Activated CD4-positive, alpha-beta T cell treated with anti-CD3 and anti-CD28 coated beads, Interleukin-2, Interleukin-6, amounts not matched to agents 100 ng/mL and 50 ng/mL, durations not matched to agents 16 hours and 8 hours (primary cell): ENCODE results near the gene MT1X.
A peak's percentile ranks its signal among the peaks of the same experiment; 100 is the strongest.

Experiments
- DNase-seq: peaks from one replicate; pipeline ENCODE4 v3.0.0-alpha.2; 2020

The MT1X gene

GRCh38 chr16:56679818-56680217 is 2.5 kb upstream of the MT1X start:
- peak; percentile 38 for DNase-seq

GRCh38 chr16:56682703-56683397 is 580 bp downstream of the MT1X start:
- DNase-seq, result peak; percentile 14

GRCh38 chr16:56683424-56684172 is 1.3 kb downstream of the MT1X start:
- DNase-seq, result no peak

GRCh38 chr16:56684256-56684925 is 2.1 kb downstream of the MT1X start:
- DNase-seq, result no peak

GRCh38 chr16:56684926-56685590 is 2.8 kb downstream of the MT1X start:
- no peak for DNase-seq

GRCh38 chr16:56686758-56687157 is 4.5 kb downstream of the MT1X start:
- DNase-seq, result no peak

- DNase-seq, result no peak
Observed at GRCh38 chr16:56688762-56689161, 6.5 kb downstream of the MT1X start.

- DNase-seq, result no peak
Observed at GRCh38 chr16:56689171-56689570, 6.9 kb downstream of the MT1X start.

- DNase-seq, result no peak
Observed at GRCh38 chr16:56690420-56691122, 8.3 kb downstream of the MT1X start.

GRCh38 chr16:56691885-56692284 is 9.6 kb downstream of the MT1X start:
- DNase-seq, result no peak

- no peak for DNase-seq
Observed at GRCh38 chr16:56695246-56695645, 13.0 kb downstream of the MT1X start.

GRCh38 chr16:56697456-56698155 is 15.3 kb downstream of the MT1X start:
- DNase-seq, result no peak

GRCh38 chr16:56700195-56700594 is 17.9 kb downstream of the MT1X start:
- DNase-seq, result no peak

- DNase-seq, result no peak
Observed at GRCh38 chr16:56700631-56701030, 18.4 kb downstream of the MT1X start.

- DNase-seq, result no peak
Observed at GRCh38 chr16:56701534-56701933, 19.3 kb downstream of the MT1X start.

- DNase-seq, result no peak
Observed at GRCh38 chr16:56702836-56703235, 20.6 kb downstream of the MT1X start.

GRCh38 chr16:56708525-56709442 is 26.5 kb downstream of the MT1X start:
- no peak for DNase-seq

GRCh38 chr16:56709443-56710040 is 27.3 kb downstream of the MT1X start:
- DNase-seq, result no peak

- DNase-seq, result no peak
Observed at GRCh38 chr16:56710181-56710737, 28.0 kb downstream of the MT1X start.

GRCh38 chr16:56711862-56712261 is 29.6 kb downstream of the MT1X start:
- DNase-seq, result no peak
